NCI-H128 (cell line): ENCODE measurements around the gene TMCC2.

ENCODE experiments used
- DNase-seq: peaks from one replicate; lab custom pipeline; 2025; ENCODE audit not compliant: unreplicated experiment; lab: John Stamatoyannopoulos, UW

The TMCC2 gene

DNA sequence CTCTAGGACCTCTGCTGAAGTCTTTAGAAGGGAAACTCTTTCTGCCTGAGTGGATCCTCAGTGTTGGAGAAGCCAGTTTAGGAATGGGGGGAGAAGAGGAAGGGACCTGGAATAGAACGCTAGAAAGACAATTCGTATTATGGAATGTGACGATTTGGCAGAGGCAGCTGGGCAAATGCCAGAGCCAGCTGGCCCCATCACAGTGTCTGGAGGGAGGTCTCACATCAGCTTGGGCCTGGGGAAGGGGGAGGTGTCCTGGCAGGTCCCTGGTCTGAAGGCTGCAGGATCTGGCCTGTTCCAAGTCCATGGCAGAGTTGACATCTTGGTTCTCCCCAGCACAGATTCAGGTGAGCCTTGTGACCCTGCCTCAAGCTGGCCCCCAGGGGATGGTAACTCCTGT, 11.3 kb downstream of the TMCC2 start:
- no peak for DNase-seq

- DNase-seq, result no peak
These were observed 12.4 kb downstream of the TMCC2 start for GRCh38 chr1:205240118-205240517.

DNA sequence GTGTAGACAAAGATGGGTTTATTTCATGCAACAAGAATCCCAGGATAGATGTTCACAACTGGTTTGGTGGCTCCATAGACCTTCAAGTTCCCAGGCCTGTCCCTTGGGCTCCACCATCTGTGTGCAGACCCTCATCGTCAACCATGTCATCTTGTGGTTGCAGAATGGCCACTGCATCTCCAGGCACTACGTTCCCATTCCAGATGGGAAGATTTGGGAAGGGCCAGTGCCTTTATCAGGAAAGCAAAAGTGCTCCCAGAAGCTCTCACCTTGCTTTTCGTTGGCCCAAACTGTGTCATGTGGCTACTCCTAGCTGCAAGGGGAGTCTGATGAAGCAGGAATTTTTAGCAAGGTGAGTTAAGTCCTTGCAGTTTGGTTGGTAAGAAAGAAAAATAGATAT, 12.8 kb downstream of the TMCC2 start:
- no peak for DNase-seq

GRCh38 chr1:205241366-205242030, 13.8 kb downstream of the TMCC2 start:
- no peak for DNase-seq

DNA sequence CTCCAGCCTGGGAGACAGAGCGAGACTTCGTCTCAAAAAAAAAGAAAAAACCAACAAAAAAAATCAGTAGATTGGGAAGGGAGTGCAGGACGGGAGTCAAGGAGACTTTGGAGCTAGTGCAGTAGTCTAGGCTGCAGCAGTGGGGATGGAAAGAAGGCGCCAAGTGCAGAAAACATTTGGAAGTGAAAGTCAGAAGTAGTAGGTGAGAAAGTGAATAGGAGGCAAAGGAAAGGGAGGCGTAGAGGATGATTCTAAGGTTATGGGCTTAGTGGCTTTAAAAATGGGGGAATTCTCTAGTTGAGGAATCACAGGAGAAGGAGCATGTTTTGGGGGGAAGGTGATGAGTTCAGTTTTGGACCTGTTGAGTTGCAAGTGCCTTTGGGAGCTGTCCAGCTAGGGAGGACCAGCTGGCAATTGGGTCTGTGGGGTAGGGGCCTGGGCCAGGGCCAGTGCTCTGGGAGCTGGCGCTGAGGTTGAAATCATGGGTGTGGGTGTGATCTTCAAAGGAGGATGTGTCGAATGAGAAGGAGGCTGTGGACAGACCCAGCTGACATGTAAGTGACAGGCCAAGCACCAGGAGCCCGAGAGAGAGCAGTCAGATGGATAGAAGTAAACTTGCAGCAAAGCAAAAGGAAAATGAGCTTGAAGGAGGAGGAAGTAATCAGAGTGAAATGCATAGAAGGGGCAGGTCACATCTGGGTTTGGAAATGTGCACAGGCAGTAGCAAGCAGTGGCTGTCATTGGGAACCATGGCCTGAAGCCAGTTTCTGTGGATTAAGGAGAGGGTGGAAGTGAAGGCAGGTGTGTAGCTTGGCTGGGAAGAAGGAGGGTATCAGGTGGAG, 15.8 kb downstream of the TMCC2 start:
- DNase-seq, result no peak

GRCh38 chr1:205244384-205244783, 16.6 kb downstream of the TMCC2 start:
- no peak for DNase-seq

- DNase-seq, result no peak
These were observed 17.4 kb downstream of the TMCC2 start for GRCh38 chr1:205245096-205245495.

GRCh38 chr1:205246351-205247119, 18.8 kb downstream of the TMCC2 start:
- DNase-seq, result no peak

GRCh38 chr1:205247130-205247921, 19.6 kb downstream of the TMCC2 start:
- DNase-seq, result no peak

- DNase-seq, result peak; percentile 42
These were observed 21.3 kb downstream of the TMCC2 start for GRCh38 chr1:205248793-205249601.

DNA sequence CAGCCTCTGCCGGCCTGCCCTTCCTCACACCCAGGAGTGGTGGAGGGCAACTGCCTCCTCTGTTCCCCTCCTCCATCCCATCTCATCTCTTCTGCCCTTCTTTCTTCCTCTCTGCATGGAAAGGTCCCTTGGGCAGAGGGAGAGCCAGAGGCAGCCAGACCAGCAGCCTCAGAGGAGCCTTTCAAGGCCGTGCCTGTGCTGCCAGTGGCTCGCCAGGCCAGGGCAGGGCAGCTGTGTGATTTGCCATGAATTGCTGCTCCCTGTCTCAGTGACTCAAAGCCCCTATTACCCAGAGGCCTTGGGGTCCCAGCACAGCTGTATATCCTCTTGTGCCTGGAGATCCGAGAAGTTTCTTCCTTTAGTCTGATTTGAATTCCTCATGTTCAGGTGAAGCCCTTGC, 21.9 kb downstream of the TMCC2 start:
- DNase-seq, result no peak

- DNase-seq, result peak; percentile 41
These were observed 23.0 kb downstream of the TMCC2 start for GRCh38 chr1:205250699-205251098.

DNA sequence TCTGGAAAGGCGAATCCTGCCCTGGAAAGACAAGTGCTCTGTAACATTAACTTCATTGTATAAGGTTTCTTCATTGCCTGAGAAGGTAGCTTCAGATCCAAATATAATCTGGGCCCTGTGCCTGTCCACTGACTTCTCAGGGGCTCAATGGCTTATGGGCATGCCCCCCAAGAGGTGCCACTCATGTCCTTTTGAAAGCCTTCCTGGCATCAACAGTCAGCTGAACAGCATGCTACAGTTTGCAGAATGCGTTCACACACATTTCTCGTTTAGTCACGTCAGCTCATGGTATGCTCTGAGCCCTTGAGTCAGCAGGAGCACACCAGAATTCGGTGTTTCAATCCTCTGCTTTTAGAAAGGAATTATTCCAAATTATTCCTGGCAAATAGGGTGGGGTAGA, 23.8 kb downstream of the TMCC2 start:
- DNase-seq, result no peak

- DNase-seq, result peak; percentile 73
These were observed 28.4 kb downstream of the TMCC2 start for GRCh38 chr1:205255941-205256780.

DNA sequence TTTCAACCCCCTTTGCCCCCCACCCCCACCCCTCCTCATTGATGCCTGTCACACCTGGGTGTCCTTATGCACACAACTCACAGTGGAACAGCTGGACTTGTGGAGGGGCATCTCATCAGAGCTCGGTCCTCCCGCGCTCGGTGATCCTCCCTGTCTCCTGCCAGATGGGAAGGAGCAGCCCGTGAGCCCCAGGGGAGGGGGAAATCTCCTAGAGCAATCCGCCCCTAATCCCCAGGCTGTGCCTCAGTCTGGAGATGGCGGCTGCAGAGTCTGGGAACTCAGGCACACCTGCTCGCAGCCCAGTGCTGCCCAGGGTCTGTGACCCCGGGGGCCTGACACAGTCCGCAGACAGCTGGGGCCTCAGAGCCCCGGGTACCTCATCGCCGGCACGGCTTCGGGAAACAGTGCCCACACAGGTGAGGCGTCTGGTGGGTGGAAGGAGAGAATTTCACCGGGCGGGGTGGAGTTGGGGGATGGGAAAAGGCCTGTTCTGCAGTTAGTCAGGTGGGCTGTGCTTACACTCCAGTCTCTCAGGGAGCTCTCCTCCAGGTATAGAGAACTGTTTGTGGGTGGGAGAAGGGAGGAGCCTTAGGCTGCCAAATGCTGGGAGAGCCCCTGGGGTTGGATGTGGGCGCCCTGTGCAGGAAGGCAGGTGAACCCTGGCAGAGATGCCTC, 29.3 kb downstream of the TMCC2 start:
- no peak for DNase-seq

DNA sequence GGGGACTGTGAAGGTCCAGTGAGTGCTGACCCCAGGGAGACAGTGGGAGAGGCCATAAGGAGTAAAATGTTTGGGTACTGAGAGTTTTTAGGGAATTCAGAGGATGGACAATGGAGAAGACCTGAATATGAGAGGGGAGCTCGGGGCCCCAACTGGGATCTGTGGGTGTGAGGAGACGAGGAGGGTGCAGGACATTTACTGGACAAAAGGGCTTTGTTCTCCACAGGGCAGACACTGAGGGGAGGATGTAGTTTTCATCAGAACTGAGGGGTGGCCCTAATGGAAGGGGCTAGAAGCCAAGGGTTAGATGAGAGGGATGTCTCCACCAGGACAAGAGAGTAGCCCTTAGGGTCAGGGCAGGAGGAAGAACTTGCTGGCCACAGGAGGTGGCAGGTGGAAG, 30.0 kb downstream of the TMCC2 start:
- no peak for DNase-seq

DNA sequence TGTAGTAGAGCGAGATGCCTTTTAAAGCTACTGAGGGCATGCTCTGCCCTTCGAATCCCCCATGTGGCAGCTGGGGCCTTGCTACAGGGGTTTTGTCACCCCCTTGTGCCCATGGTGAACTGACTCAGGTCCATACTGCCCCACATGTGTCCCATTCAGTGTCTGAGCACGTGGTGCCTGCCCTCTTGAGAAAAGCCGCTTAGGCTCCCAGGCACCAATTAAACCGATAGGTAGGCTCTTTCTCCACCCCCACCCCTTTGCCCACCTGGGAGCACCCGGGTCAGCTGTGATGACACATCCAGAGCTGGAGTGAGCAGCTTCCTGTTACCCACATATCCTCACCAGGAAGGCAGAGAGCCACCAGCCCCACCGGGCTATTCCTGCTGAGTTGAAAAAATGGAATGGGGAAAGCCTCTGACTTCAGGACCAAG, 30.5 kb downstream of the TMCC2 start:
- no peak for DNase-seq

DNA sequence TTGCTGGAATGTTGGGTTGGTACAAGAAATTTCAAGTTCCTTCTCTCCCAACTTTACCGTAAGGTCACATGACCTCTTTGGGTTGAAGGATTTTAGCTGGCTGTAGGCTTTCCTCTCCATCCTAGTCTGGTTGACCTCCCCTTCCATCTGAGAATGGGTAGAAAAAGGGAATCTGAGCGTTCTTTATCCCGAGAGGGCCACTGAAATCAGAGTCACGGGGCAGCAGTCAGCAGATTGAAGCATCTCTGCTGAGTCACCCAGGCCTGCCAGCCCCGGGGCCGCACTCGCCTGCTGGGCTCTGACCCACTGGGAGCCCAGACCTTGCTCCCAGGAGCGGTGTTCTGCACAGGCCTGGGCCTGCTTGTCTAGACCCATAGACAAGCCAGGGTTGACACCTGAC, 31.0 kb downstream of the TMCC2 start:
- no peak for DNase-seq
